Suprapubic skin (tissue), 4 donors: ENCODE data around the gene OR5H6. TPM values are rescaled to one million over a fixed set of nuclear protein-coding genes. Genes with fewer than 3 reads are reported as not detected.

ENCODE experiments used
- DNase-seq, 2 donors: peaks; one replicate each; pipeline ENCODE4 v3.0.0-alpha.2; 2019; ENCODE audit warnings: low spot score in 2 of 2
- H3K27ac ChIP-seq: fragments of 200-600 bp; sonication (generic); one replicate; pipeline ENCODE4 v1.5.1; 2019
- H3K27me3 ChIP-seq: fragments of 200-600 bp; sonication (generic); one replicate; pipeline ENCODE4 v1.5.1; 2019
- H3K36me3 ChIP-seq: fragments of 200-600 bp; sonication (generic); one replicate; pipeline ENCODE4 v1.5.1; 2019
- H3K4me1 ChIP-seq: fragments of 200-600 bp; sonication (generic); one replicate; pipeline ENCODE4 v1.5.1; 2019
- H3K4me3 ChIP-seq: fragments of 200-600 bp; sonication (generic); one replicate; pipeline ENCODE4 v1.5.1; 2019; ENCODE audit warnings: mild to moderate bottlenecking
- H3K9me3 ChIP-seq: fragments of 200-600 bp; sonication (generic); one replicate; pipeline ENCODE4 v1.5.1; 2019
- CTCF ChIP-seq, 2 donors: fragments of 200-600 bp in 1 of 2; fragments of 450-650 bp in 1 of 2; sonication (generic) in 1 of 2; IDR thresholded peaks; one replicate each; pipeline ENCODE4 v1.5.1; 2016 to 2019; ENCODE audit warnings: antibody characterized with exemption in 2 of 2, mild to moderate bottlenecking in 1 of 2, moderate library complexity in 1 of 2
- EP300 ChIP-seq: sonication (generic); formaldehyde crosslinking; IDR thresholded peaks from one replicate; pipeline ENCODE4 v1.6.1; 2017; ENCODE audit warnings: antibody characterized with exemption
- POLR2A ChIP-seq, 2 donors: fragments of 450-650 bp; IDR thresholded peaks; one replicate each; pipeline ENCODE4 v1.6.1; 2017; ENCODE audit warnings: antibody characterized with exemption in 2 of 2, mild to moderate bottlenecking in 2 of 2, moderate library complexity in 2 of 2
- POLR2AphosphoS5 ChIP-seq, 3 donors: sonication (generic); formaldehyde crosslinking; IDR thresholded peaks; one replicate each; pipeline ENCODE4 v1.6.1; 2017; ENCODE audit warnings: antibody characterized with exemption in 3 of 3
- WGBS: methylation state at CpG from one replicate; pipeline ENCODE4 v1.1.5; 2018; 5-methylcytosine and 5-hydroxymethylcytosine counted together
- total RNA-seq, 4 donors: library from RNA; depleted of rRNA; stranded (reverse); fragments of >200 nt; gene quantifications; one replicate each; pipeline ENCODE4 v1.1.0, GENCODE V29; 2016

OR5H6 gene
- total RNA-seq, 4 donors from 2014 or later = not detected

- H3K4me1 ChIP-seq = no peaks in the 10 kb centered on the region
- no peak within 1 kb of the TSS for H3K27ac ChIP-seq
- H3K27me3 ChIP-seq = no peaks in the 10 kb centered on the region
- TF ChIP-seq POLR2AphosphoS5 (IDR thresholded peaks at IDR 0.05) (no peak), POLR2A (IDR thresholded peaks at IDR 0.05) (no peak), CTCF (IDR thresholded peaks at IDR 0.05) (no peak), EP300 (no peak)
- H3K4me3 ChIP-seq = no peak within 1 kb of the TSS
- no peak for DNase-seq
- H3K9me3 ChIP-seq = no peaks in the 10 kb centered on the region
- H3K36me3 ChIP-seq = no peaks in the 10 kb centered on the region
- WGBS = 73% methylated on average over 2 of the region's 2 CpGs
Measured at GRCh38 chr3:98282205-98282604, 18.2 kb downstream of the OR5H6 start, which contains the start of gene OR5H2. OR5H2 (plus strand) TSS chr3:98282505; CDS start chr3:98282903, 398 bp downstream.

- Histone ChIP-seq H3K9me3 (no peaks in the 10 kb centered on the region), H3K4me1 (no peaks in the 10 kb centered on the region), H3K27ac (no peak overlapping the region), H3K27me3 (no peaks in the 10 kb centered on the region), H3K36me3 (no peaks in the 10 kb centered on the region), H3K4me3 (no peak overlapping the region)
- TF ChIP-seq EP300 = no peak
- no peak for TF ChIP-seq CTCF (IDR thresholded peaks at IDR 0.05)
- no peak for TF ChIP-seq POLR2A (IDR thresholded peaks at IDR 0.05)
- TF ChIP-seq POLR2AphosphoS5 (IDR thresholded peaks at IDR 0.05) = no peak
- WGBS = 100% methylated on average over 1 of the region's 1 CpG
- DNase-seq = no peak
Measured at GRCh38 chr3:98290916-98291315, 26.9 kb downstream of the OR5H6 start.

GRCh38 chr3:98291332-98291957 is 27.4 kb downstream of the OR5H6 start:
- H3K36me3 ChIP-seq = no peaks in the 10 kb centered on the region
- H3K27ac ChIP-seq = no peak overlapping the region
- TF ChIP-seq EP300 = no peak
- no peak for TF ChIP-seq POLR2A (IDR thresholded peaks at IDR 0.05)
- no peaks in the 10 kb centered on the region for H3K9me3 ChIP-seq
- no peaks in the 10 kb centered on the region for H3K27me3 ChIP-seq
- DNase-seq = no peak
- H3K4me1 ChIP-seq = no peaks in the 10 kb centered on the region
- no peak overlapping the region for H3K4me3 ChIP-seq
- 86% methylated on average over 6 of the region's 10 CpGs for WGBS

Other genes with a start within 250 kb of the OR5H6 start
- not detected for gene GABRR3, start 228.9 kb upstream of the OR5H6 start, total RNA-seq
- not detected for gene OR5AC2, start 177.1 kb upstream of the OR5H6 start, total RNA-seq
- not detected for gene OR5H1, start 133.5 kb upstream of the OR5H6 start, total RNA-seq
- not detected for gene OR5H14, start 116.8 kb upstream of the OR5H6 start, total RNA-seq
- gene OR5H15, start 97.5 kb upstream of the OR5H6 start, total RNA-seq = not detected
- not detected for gene OR5H2, start 18.3 kb downstream of the OR5H6 start, total RNA-seq
- not detected for gene OR5K4, start 89.6 kb downstream of the OR5H6 start, total RNA-seq
- not detected for gene OR5K3, start 126.4 kb downstream of the OR5H6 start, total RNA-seq
- not detected for gene OR5K1, start 199.0 kb downstream of the OR5H6 start, total RNA-seq
- gene OR5K2, start 233.4 kb downstream of the OR5H6 start, total RNA-seq = not detected